ENCODE measurements around the gene DRD2. TPM values are rescaled to one million over a fixed set of nuclear protein-coding genes. Genes with fewer than 3 reads are reported as not detected.

The DRD2 gene
- total and polyA plus RNA-seq, 3 experiments from 2014 or later, result not detected

- POLR2A ChIA-PET, result no interaction called here
- no peak for DNase-seq
- CTCF ChIA-PET, result no interaction called here
- H3K4me1 Mint-ChIP-seq, result no peaks in the 10 kb centered on the region
- H3K27me3 Mint-ChIP-seq, result peaks cover 17 to 48% of the 10 kb centered on the region in 2 donors
- no peaks in the 10 kb centered on the region for H3K36me3 Mint-ChIP-seq
- no peaks in the 10 kb centered on the region for H3K9me3 ChIP-seq (ENCODE audit: low read length)
- no peaks in the 10 kb centered on the region for H3K27me3 ChIP-seq (ENCODE audit: insufficient read depth, low read length, poor library complexity, severe bottlenecking)
- no peaks in the 10 kb centered on the region for H3K36me3 ChIP-seq (ENCODE audit: insufficient read depth, low read length)
- H3K4me1 ChIP-seq (ENCODE audit: insufficient read depth, low read length), result no peaks in the 10 kb centered on the region
- no peak overlapping the region for H3K4me3 Mint-ChIP-seq
- peak overlapping the region in 1 of 8 donors; percentile 38 for H3K27ac Mint-ChIP-seq
- H3K4me3 ChIP-seq (ENCODE audit: low read length), result no peak overlapping the region
- H3K27ac ChIP-seq (ENCODE audit: low read depth, low read length), result no peak overlapping the region
- peaks cover 0 to 2% (median 0%) of the 10 kb centered on the region in 5 donors for H3K9me3 Mint-ChIP-seq
Measured at GRCh38 chr11:113462830-113463229, 12.4 kb downstream of the DRD2 start.

- Mint-ChIP-seq H3K27me3 (peaks cover 19 to 39% of the 10 kb centered on the region in 2 donors), H3K4me3 (no peak overlapping the region), H3K9me3 (peaks cover 0 to 2% (median 0%) of the 10 kb centered on the region in 5 donors), H3K4me1 (no peaks in the 10 kb centered on the region), H3K36me3 (no peaks in the 10 kb centered on the region), H3K27ac (no peak overlapping the region)
- no peaks in the 10 kb centered on the region for H3K9me3 ChIP-seq (ENCODE audit: low read length)
- ChIA-PET CTCF (no interaction called here), POLR2A (no interaction called here)
- DNase-seq, result no peak
- no peak overlapping the region for H3K4me3 ChIP-seq (ENCODE audit: low read length)
- H3K27ac ChIP-seq (ENCODE audit: low read depth, low read length), result no peak overlapping the region
- no peaks in the 10 kb centered on the region for H3K27me3 ChIP-seq (ENCODE audit: insufficient read depth, low read length, poor library complexity, severe bottlenecking)
- no peaks in the 10 kb centered on the region for H3K4me1 ChIP-seq (ENCODE audit: insufficient read depth, low read length)
- no peaks in the 10 kb centered on the region for H3K36me3 ChIP-seq (ENCODE audit: insufficient read depth, low read length)
Measured at GRCh38 chr11:113461639-113462038, 13.6 kb downstream of the DRD2 start.

GRCh38 chr11:113460469-113460868 is 14.7 kb downstream of the DRD2 start:
- Mint-ChIP-seq H3K9me3 (peaks cover 0 to 2% (median 0%) of the 10 kb centered on the region in 5 donors), H3K4me1 (no peaks in the 10 kb centered on the region), H3K36me3 (no peaks in the 10 kb centered on the region), H3K27ac (no peak overlapping the region), H3K27me3 (peaks cover 19 to 29% of the 10 kb centered on the region in 2 donors), H3K4me3 (no peak overlapping the region)
- ChIA-PET CTCF (no interaction called here), POLR2A (no interaction called here)
- Histone ChIP-seq H3K27ac (ENCODE audit: low read depth, low read length) (no peak overlapping the region), H3K9me3 (ENCODE audit: low read length) (no peaks in the 10 kb centered on the region), H3K4me3 (ENCODE audit: low read length) (no peak overlapping the region), H3K4me1 (ENCODE audit: insufficient read depth, low read length) (no peaks in the 10 kb centered on the region), H3K27me3 (ENCODE audit: insufficient read depth, low read length, poor library complexity, severe bottlenecking) (no peaks in the 10 kb centered on the region), H3K36me3 (ENCODE audit: insufficient read depth, low read length) (no peaks in the 10 kb centered on the region)
- DNase-seq, result no peak

DNA sequence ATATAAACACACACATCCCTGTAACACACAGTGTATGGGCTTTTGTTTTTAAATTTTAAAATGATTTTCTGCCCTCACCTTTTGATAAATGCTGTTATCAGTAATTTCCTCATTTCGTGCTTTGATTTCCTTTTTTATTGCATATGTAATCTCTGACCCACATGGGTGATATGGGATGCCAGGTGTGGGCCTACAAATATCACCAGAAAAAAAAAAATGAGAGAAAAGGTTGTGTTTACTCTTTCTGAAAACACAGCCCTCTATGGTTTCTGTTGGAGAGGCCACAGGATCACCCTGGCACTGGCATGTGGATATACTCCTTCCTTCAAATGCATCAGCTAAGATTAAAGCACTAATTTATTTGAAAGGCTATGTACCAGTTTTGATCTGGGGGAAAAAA is 17.0 kb downstream of the DRD2 start:
- Histone ChIP-seq H3K4me1 (ENCODE audit: insufficient read depth, low read length) (no peaks in the 10 kb centered on the region), H3K27me3 (ENCODE audit: insufficient read depth, low read length, poor library complexity, severe bottlenecking) (no peaks in the 10 kb centered on the region), H3K36me3 (ENCODE audit: insufficient read depth, low read length) (no peaks in the 10 kb centered on the region), H3K4me3 (ENCODE audit: low read length) (no peak overlapping the region), H3K27ac (ENCODE audit: low read depth, low read length) (no peak overlapping the region), H3K9me3 (ENCODE audit: low read length) (no peaks in the 10 kb centered on the region)
- Mint-ChIP-seq H3K4me3 (no peak overlapping the region), H3K36me3 (no peaks in the 10 kb centered on the region), H3K4me1 (no peaks in the 10 kb centered on the region), H3K27me3 (peaks cover 11 to 19% of the 10 kb centered on the region in 2 donors), H3K9me3 (no peaks in the 10 kb centered on the region), H3K27ac (no peak overlapping the region)
- DNase-seq, result no peak
- ChIA-PET POLR2A (no interaction called here), CTCF (no interaction called here)

GRCh38 chr11:113457784-113458183 is 17.4 kb downstream of the DRD2 start:
- no peaks in the 10 kb centered on the region for H3K9me3 Mint-ChIP-seq
- no peaks in the 10 kb centered on the region for H3K4me1 ChIP-seq (ENCODE audit: insufficient read depth, low read length)
- H3K36me3 ChIP-seq (ENCODE audit: insufficient read depth, low read length), result no peaks in the 10 kb centered on the region
- no peaks in the 10 kb centered on the region for H3K27me3 ChIP-seq (ENCODE audit: insufficient read depth, low read length, poor library complexity, severe bottlenecking)
- no peak overlapping the region for H3K4me3 ChIP-seq (ENCODE audit: low read length)
- no peaks in the 10 kb centered on the region for H3K36me3 Mint-ChIP-seq
- no peak for DNase-seq
- H3K27ac ChIP-seq (ENCODE audit: low read depth, low read length), result no peak overlapping the region
- no peaks in the 10 kb centered on the region for H3K4me1 Mint-ChIP-seq
- H3K4me3 Mint-ChIP-seq, result no peak overlapping the region
- H3K9me3 ChIP-seq (ENCODE audit: low read length), result no peaks in the 10 kb centered on the region
- CTCF ChIA-PET, result no interaction called here
- no peak overlapping the region for H3K27ac Mint-ChIP-seq
- POLR2A ChIA-PET, result no interaction called here
- peaks cover 15 to 20% of the 10 kb centered on the region in 2 donors for H3K27me3 Mint-ChIP-seq

- ChIA-PET POLR2A (no interaction called here), CTCF (no interaction called here)
- H3K27me3 ChIP-seq (ENCODE audit: insufficient read depth, low read length, poor library complexity, severe bottlenecking), result no peaks in the 10 kb centered on the region
- H3K4me3 Mint-ChIP-seq, result no peak overlapping the region
- H3K36me3 Mint-ChIP-seq, result no peaks in the 10 kb centered on the region
- H3K4me3 ChIP-seq (ENCODE audit: low read length), result no peak overlapping the region
- H3K4me1 ChIP-seq (ENCODE audit: insufficient read depth, low read length), result no peaks in the 10 kb centered on the region
- no peaks in the 10 kb centered on the region for H3K9me3 ChIP-seq (ENCODE audit: low read length)
- no peak overlapping the region for H3K27ac Mint-ChIP-seq
- H3K27me3 Mint-ChIP-seq, result peaks cover 10 to 11% of the 10 kb centered on the region in 2 donors
- H3K27ac ChIP-seq (ENCODE audit: low read depth, low read length), result no peak overlapping the region
- no peaks in the 10 kb centered on the region for H3K9me3 Mint-ChIP-seq
- no peak for DNase-seq
- H3K4me1 Mint-ChIP-seq, result no peaks in the 10 kb centered on the region
- H3K36me3 ChIP-seq (ENCODE audit: insufficient read depth, low read length), result no peaks in the 10 kb centered on the region
Measured at GRCh38 chr11:113454455-113454854, 20.7 kb downstream of the DRD2 start.

DNA sequence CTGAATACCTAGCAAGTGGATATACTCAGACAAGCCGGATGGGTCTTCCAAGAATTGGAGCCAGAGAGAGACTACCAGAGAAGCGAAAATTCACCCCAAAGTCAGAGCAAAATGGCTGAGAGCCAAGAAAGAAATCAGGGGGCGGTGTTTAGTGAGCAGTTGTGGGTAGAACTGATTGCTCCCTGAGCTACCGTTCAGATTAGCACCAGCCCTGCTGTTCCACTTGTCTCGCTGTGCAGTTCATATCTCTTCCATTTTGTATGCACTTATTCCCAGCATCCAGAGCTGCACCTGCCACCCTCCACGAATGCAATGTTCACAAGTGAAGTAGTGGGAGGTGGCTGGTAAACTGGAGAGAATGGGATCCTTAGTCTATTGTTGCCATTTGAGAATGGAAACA is 25.5 kb downstream of the DRD2 start:
- H3K4me3 Mint-ChIP-seq, result no peak overlapping the region
- no peak for DNase-seq
- Histone ChIP-seq H3K4me1 (ENCODE audit: insufficient read depth, low read length) (no peaks in the 10 kb centered on the region), H3K9me3 (ENCODE audit: low read length) (no peaks in the 10 kb centered on the region), H3K36me3 (ENCODE audit: insufficient read depth, low read length) (no peaks in the 10 kb centered on the region), H3K4me3 (ENCODE audit: low read length) (no peak overlapping the region), H3K27ac (ENCODE audit: low read depth, low read length) (no peak overlapping the region), H3K27me3 (ENCODE audit: insufficient read depth, low read length, poor library complexity, severe bottlenecking) (no peaks in the 10 kb centered on the region)
- no peaks in the 10 kb centered on the region for H3K36me3 Mint-ChIP-seq
- CTCF ChIA-PET, result no interaction called here
- peaks cover 10 to 25% of the 10 kb centered on the region in 2 donors for H3K27me3 Mint-ChIP-seq
- H3K4me1 Mint-ChIP-seq, result no peaks in the 10 kb centered on the region
- H3K27ac Mint-ChIP-seq, result no peak overlapping the region
- POLR2A ChIA-PET, result no interaction called here
- no peaks in the 10 kb centered on the region for H3K9me3 Mint-ChIP-seq

GRCh38 chr11:113448316-113448677 is 26.9 kb downstream of the DRD2 start:
- POLR2A ChIA-PET, result no interaction called here
- no peaks in the 10 kb centered on the region for H3K4me1 ChIP-seq (ENCODE audit: insufficient read depth, low read length)
- H3K9me3 ChIP-seq (ENCODE audit: low read length), result no peaks in the 10 kb centered on the region
- H3K27me3 ChIP-seq (ENCODE audit: insufficient read depth, low read length, poor library complexity, severe bottlenecking), result no peaks in the 10 kb centered on the region
- Mint-ChIP-seq H3K4me3 (no peak overlapping the region), H3K27ac (no peak overlapping the region), H3K4me1 (no peaks in the 10 kb centered on the region), H3K9me3 (no peaks in the 10 kb centered on the region), H3K36me3 (no peaks in the 10 kb centered on the region), H3K27me3 (peaks cover 10 to 18% of the 10 kb centered on the region in 2 donors)
- no peak for DNase-seq
- no peak overlapping the region for H3K4me3 ChIP-seq (ENCODE audit: low read length)
- no peak overlapping the region for H3K27ac ChIP-seq (ENCODE audit: low read depth, low read length)
- no peaks in the 10 kb centered on the region for H3K36me3 ChIP-seq (ENCODE audit: insufficient read depth, low read length)
- CTCF ChIA-PET, result no interaction called here

DNA sequence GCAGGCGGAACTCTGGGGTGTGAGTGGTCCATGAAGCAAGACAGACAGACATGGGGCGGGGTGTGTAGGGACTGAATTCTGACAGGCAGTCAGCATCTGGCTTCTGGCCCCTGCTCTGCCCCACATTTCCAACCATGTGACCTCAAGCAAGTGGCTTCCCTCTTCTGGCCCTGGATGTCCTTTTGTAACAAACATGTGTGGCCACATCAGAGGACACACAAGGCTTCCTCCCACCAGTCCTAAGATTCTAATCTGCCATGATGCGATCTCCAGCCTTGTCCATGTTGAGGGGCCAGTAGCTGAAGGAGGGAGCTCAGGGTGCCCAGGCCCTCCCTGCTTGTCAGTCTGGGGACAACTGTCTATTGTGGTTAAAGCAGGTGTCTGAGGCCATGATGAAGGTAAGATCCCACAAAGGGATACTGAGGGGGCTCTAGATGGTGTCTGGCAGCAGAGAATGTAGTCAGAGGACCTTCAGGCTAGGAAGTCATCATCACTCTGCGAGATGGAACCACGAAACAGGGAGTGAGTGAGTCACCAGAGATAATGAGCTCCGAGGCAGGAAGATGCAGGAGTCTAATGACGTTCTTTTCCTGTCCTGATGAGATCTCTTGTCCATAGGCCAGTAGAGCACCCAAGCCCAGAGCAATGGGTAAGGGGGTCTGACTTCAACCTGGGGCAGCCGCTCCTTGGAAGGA is 27.4 kb downstream of the DRD2 start:
- H3K36me3 ChIP-seq (ENCODE audit: insufficient read depth, low read length), result no peaks in the 10 kb centered on the region
- H3K27me3 ChIP-seq (ENCODE audit: insufficient read depth, low read length, poor library complexity, severe bottlenecking), result no peaks in the 10 kb centered on the region
- no peaks in the 10 kb centered on the region for H3K9me3 ChIP-seq (ENCODE audit: low read length)
- Mint-ChIP-seq H3K36me3 (no peaks in the 10 kb centered on the region), H3K4me1 (no peaks in the 10 kb centered on the region), H3K27ac (no peak overlapping the region), H3K9me3 (no peaks in the 10 kb centered on the region), H3K4me3 (no peak overlapping the region), H3K27me3 (peaks cover 6 to 14% of the 10 kb centered on the region in 2 donors)
- H3K4me1 ChIP-seq (ENCODE audit: insufficient read depth, low read length), result no peaks in the 10 kb centered on the region
- POLR2A ChIA-PET, result no interaction called here
- no peak overlapping the region for H3K4me3 ChIP-seq (ENCODE audit: low read length)
- no peak overlapping the region for H3K27ac ChIP-seq (ENCODE audit: low read depth, low read length)
- no peak for DNase-seq
- CTCF ChIA-PET, result no interaction called here

Measured in CD8-positive, alpha-beta memory T cell (primary cell).